Measurements from ENCODE around the gene GUK1.

Gene GUK1

GRCh38 chr1:228148196-228148861 lies 8.2 kb downstream of the GUK1 start:
- no peaks in the 10 kb centered on the region for H3K9me3 ChIP-seq (ENCODE audit: low read depth, low read length)
- no peak for DNase-seq (ENCODE audit: low read depth, low spot score)
- H3K36me3 ChIP-seq (ENCODE audit: insufficient read depth, low read length) = no peaks in the 10 kb centered on the region
- H3K9ac ChIP-seq (ENCODE audit: insufficient read length) = no peak overlapping the region
- H3K4me3 ChIP-seq = no peak overlapping the region
- TF ChIP-seq EZH2 (IDR thresholded peaks at IDR 0.05) = no peak
- TF ChIP-seq FOXP2 (optimal IDR thresholded peaks at IDR 0.05; ENCODE audit: control extremely low read depth, extremely low read length, insufficient read depth) = no peak
- no peak for TF ChIP-seq POLR2AphosphoS5 (IDR thresholded peaks at IDR 0.05; ENCODE audit: borderline replicate concordance, low read depth, low read length)
- H3K27ac ChIP-seq = no peak overlapping the region

GRCh38 chr1:228148935-228149405 lies 8.9 kb downstream of the GUK1 start:
- DNase-seq (ENCODE audit: low read depth, low spot score) = no peak

GRCh38 chr1:228149406-228150119 lies 9.5 kb downstream of the GUK1 start, which contains the start of gene GJC2:
Gene GJC2, plus strand, starts transcription at chr1:228149930. Its CDS starts 7,829 bp downstream, at chr1:228157759.
- no peak for TF ChIP-seq FOXP2 (optimal IDR thresholded peaks at IDR 0.05; ENCODE audit: control extremely low read depth, extremely low read length, insufficient read depth)
- no peak for TF ChIP-seq POLR2AphosphoS5 (IDR thresholded peaks at IDR 0.05; ENCODE audit: borderline replicate concordance, low read depth, low read length)
- no peak for TF ChIP-seq EZH2 (IDR thresholded peaks at IDR 0.05)
- Histone ChIP-seq H3K36me3 (ENCODE audit: insufficient read depth, low read length) (no peaks in the 10 kb centered on the region), H3K9me3 (ENCODE audit: low read depth, low read length) (no peaks in the 10 kb centered on the region), H3K27ac (peak within 1 kb of the TSS; percentile 36; the same call in 1 of the 2 replicates), H3K4me3 (no peak within 1 kb of the TSS), H3K9ac (ENCODE audit: insufficient read length) (peak within 1 kb of the TSS; percentile 17)
- no peak for DNase-seq (ENCODE audit: low read depth, low spot score)

More at GRCh38 chr1:228148935-228149405, 8.9 kb downstream of the GUK1 start:
- Histone ChIP-seq H3K9ac (ENCODE audit: insufficient read length) (no peak overlapping the region), H3K27ac (no peak overlapping the region), H3K36me3 (ENCODE audit: insufficient read depth, low read length) (no peaks in the 10 kb centered on the region), H3K4me3 (no peak overlapping the region), H3K9me3 (ENCODE audit: low read depth, low read length) (no peaks in the 10 kb centered on the region)
- no peak for TF ChIP-seq EZH2 (IDR thresholded peaks at IDR 0.05)
- TF ChIP-seq FOXP2 (optimal IDR thresholded peaks at IDR 0.05; ENCODE audit: control extremely low read depth, extremely low read length, insufficient read depth) = no peak
- no peak for TF ChIP-seq POLR2AphosphoS5 (IDR thresholded peaks at IDR 0.05; ENCODE audit: borderline replicate concordance, low read depth, low read length)

DNA sequence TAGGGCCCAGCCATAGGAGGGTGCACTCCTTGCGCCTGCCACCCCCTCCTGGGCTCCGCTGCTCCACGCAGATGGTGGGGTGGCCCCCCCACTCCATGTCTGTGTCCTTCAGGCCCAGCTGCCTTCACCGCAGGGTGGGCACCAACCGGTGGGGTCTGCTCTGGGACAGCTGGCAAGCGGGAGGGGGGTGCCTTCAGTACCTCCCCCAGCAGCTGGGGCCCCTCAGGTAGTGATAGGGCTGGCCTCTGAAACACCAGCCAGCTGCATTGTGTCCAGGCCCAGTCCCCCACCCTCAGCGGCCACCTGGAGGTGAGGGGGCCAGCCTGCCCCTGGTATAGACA lies 10.0 kb downstream of the GUK1 start:
- Histone ChIP-seq H3K4me3 (no peak overlapping the region), H3K27ac (peak overlapping the region; percentile 36; the same call in 1 of the 2 replicates), H3K9ac (ENCODE audit: insufficient read length) (peak overlapping the region; percentile 17), H3K9me3 (ENCODE audit: low read depth, low read length) (no peaks in the 10 kb centered on the region), H3K36me3 (ENCODE audit: insufficient read depth, low read length) (no peaks in the 10 kb centered on the region)
- DNase-seq (ENCODE audit: low read depth, low spot score) = no peak
- TF ChIP-seq FOXP2 (optimal IDR thresholded peaks at IDR 0.05; ENCODE audit: control extremely low read depth, extremely low read length, insufficient read depth) (no peak), POLR2AphosphoS5 (IDR thresholded peaks at IDR 0.05; ENCODE audit: borderline replicate concordance, low read depth, low read length) (no peak), EZH2 (IDR thresholded peaks at IDR 0.05) (no peak)

- Histone ChIP-seq H3K36me3 (ENCODE audit: insufficient read depth, low read length) (no peaks in the 10 kb centered on the region), H3K4me3 (no peak overlapping the region), H3K9me3 (ENCODE audit: low read depth, low read length) (no peaks in the 10 kb centered on the region), H3K27ac (peak overlapping the region; percentile 36; the same call in 1 of the 2 replicates), H3K9ac (ENCODE audit: insufficient read length) (peak overlapping the region; percentile 17)
- TF ChIP-seq FOXP2 (optimal IDR thresholded peaks at IDR 0.05; ENCODE audit: control extremely low read depth, extremely low read length, insufficient read depth) = no peak
- no peak for TF ChIP-seq EZH2 (IDR thresholded peaks at IDR 0.05)
- no peak for TF ChIP-seq POLR2AphosphoS5 (IDR thresholded peaks at IDR 0.05; ENCODE audit: borderline replicate concordance, low read depth, low read length)
- DNase-seq (ENCODE audit: low read depth, low spot score) = no peak
These were observed 10.5 kb downstream of the GUK1 start for GRCh38 chr1:228150461-228151179.

DNA sequence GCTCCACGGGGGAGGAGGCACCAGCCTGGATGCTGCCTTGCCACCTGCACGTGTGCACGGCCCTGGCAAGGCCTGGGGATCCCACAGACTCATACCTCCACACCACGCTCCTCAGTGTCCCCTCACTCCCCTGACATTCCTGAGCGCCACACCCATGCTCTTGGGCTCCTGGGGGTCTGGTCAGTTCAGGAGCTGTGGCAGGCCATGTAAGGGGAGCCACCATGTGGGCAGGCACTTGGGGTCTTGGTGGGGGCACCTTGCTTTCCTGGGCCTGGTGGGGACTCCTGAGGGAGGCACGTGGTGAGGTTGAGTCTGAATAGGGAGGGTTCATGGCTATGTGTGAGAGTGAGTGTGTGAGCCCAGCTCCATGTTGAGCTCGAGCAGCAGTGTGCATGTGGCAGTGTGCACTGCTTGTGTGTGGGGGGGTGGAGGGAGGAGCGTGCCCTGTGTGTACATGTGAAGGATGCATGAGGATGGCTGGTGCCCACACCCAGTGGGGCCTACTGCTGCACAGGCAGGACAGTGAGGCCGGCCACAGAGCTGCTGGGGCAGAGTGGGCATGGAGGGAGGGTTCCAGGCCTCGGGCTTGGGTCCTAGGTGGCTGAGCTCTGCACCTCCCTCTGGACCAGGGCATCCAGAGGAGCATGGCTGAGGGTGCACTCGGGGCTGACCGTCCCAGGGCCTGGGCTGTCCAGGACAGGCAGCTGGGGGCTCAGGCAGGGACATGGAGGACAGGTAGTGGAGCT lies 11.3 kb downstream of the GUK1 start:
- Histone ChIP-seq H3K9ac (ENCODE audit: insufficient read length) (no peak overlapping the region), H3K36me3 (ENCODE audit: insufficient read depth, low read length) (no peaks in the 10 kb centered on the region), H3K9me3 (ENCODE audit: low read depth, low read length) (no peaks in the 10 kb centered on the region), H3K4me3 (no peak overlapping the region), H3K27ac (0 out of 2 replicates have a peak overlapping the region, but pooled peaks have one; percentile 36)
- TF ChIP-seq POLR2AphosphoS5 (IDR thresholded peaks at IDR 0.05; ENCODE audit: borderline replicate concordance, low read depth, low read length) (no peak), EZH2 (IDR thresholded peaks at IDR 0.05) (no peak), FOXP2 (optimal IDR thresholded peaks at IDR 0.05; ENCODE audit: control extremely low read depth, extremely low read length, insufficient read depth) (no peak)
- no peak for DNase-seq (ENCODE audit: low read depth, low spot score)

- Histone ChIP-seq H3K27ac (no peak overlapping the region), H3K9ac (ENCODE audit: insufficient read length) (no peak overlapping the region), H3K36me3 (ENCODE audit: insufficient read depth, low read length) (no peaks in the 10 kb centered on the region), H3K4me3 (no peak overlapping the region), H3K9me3 (ENCODE audit: low read depth, low read length) (no peaks in the 10 kb centered on the region)
- TF ChIP-seq EZH2 (IDR thresholded peaks at IDR 0.05) (no peak), FOXP2 (optimal IDR thresholded peaks at IDR 0.05; ENCODE audit: control extremely low read depth, extremely low read length, insufficient read depth) (no peak), POLR2AphosphoS5 (IDR thresholded peaks at IDR 0.05; ENCODE audit: borderline replicate concordance, low read depth, low read length) (no peak)
- no peak for DNase-seq (ENCODE audit: low read depth, low spot score)
These were observed 12.2 kb downstream of the GUK1 start for GRCh38 chr1:228152097-228152917.

All from SK-N-MC (cell line).